H9 (cell line): Measurements from ENCODE around the gene DPAGT1. TPM values are rescaled to one million over a fixed set of nuclear protein-coding genes. Genes with fewer than 3 reads are reported as not detected.

Experiments
- DNase-seq: peaks from one replicate; pipeline ENCODE4 v3.0.0-alpha.2; 2017
- H2AFZ ChIP-seq: one replicate; pipeline ENCODE4 v1.6.1; 2013; ENCODE audit warnings: mild to moderate bottlenecking, low read length, control low read depth, moderate library complexity
- H2AK5ac ChIP-seq: 2 replicates; pipeline ENCODE4 v1.6.1; 2013; ENCODE audit warnings: low read length, control low read depth, mixed read lengths; ENCODE audit not compliant: insufficient read length
- H2BK120ac ChIP-seq: one replicate; pipeline ENCODE4 v1.6.1; 2013; ENCODE audit warnings: low read depth, mild to moderate bottlenecking, low read length, control low read depth, inconsistent platforms; ENCODE audit not compliant: poor library complexity, severe bottlenecking
- H2BK12ac ChIP-seq: 2 replicates; pipeline ENCODE4 v1.6.1; 2013; ENCODE audit warnings: low read length, control low read depth, mixed read lengths, low read depth; ENCODE audit not compliant: insufficient read length
- H2BK15ac ChIP-seq: 2 replicates; pipeline ENCODE4 v1.6.1; 2013; ENCODE audit warnings: low read depth, low read length, control low read depth
- H2BK20ac ChIP-seq: one replicate; pipeline ENCODE4 v1.6.1; 2013; ENCODE audit warnings: low read depth, mild to moderate bottlenecking, low read length, control low read depth, inconsistent platforms; ENCODE audit not compliant: poor library complexity, severe bottlenecking
- H2BK5ac ChIP-seq: 2 replicates; pipeline ENCODE4 v1.6.1; 2013; ENCODE audit warnings: low read length, control low read depth, mixed read lengths; ENCODE audit not compliant: insufficient read length
- H3K14ac ChIP-seq: 2 replicates; pipeline ENCODE4 v1.6.1; 2013; ENCODE audit warnings: low read length, control low read depth; ENCODE audit not compliant: insufficient read depth
- H3K18ac ChIP-seq: 2 replicates; pipeline ENCODE4 v1.6.1; 2013; ENCODE audit warnings: low read depth, mild to moderate bottlenecking, mixed read lengths, low read length, control low read depth; ENCODE audit not compliant: insufficient read length
- H3K23ac ChIP-seq: 2 replicates; pipeline ENCODE4 v1.6.1; 2013; ENCODE audit warnings: low read length, control low read depth, mixed read lengths, low read depth; ENCODE audit not compliant: insufficient read length
- H3K23me2 ChIP-seq: 2 replicates; pipeline ENCODE4 v1.6.1; 2013; ENCODE audit warnings: low read depth, mild to moderate bottlenecking, mixed read lengths, low read length, control low read depth; ENCODE audit not compliant: insufficient read length, poor library complexity, severe bottlenecking
- H3K27ac ChIP-seq: 2 replicates; pipeline ENCODE4 v1.5.1; 2013; ENCODE audit warnings: low read length, control low read depth, mixed read lengths, low read depth; ENCODE audit not compliant: insufficient read length
- H3K27me3 ChIP-seq: 2 replicates; pipeline ENCODE4 v1.6.1; 2013; ENCODE audit warnings: low read length, control low read depth, inconsistent platforms; ENCODE audit not compliant: insufficient read depth
- H3K4ac ChIP-seq: 2 replicates; pipeline ENCODE4 v1.6.1; 2013; ENCODE audit warnings: low read depth, mild to moderate bottlenecking, control low read depth, inconsistent platforms, low read length, moderate library complexity
- H3K4me1 ChIP-seq: 2 replicates; pipeline ENCODE4 v1.6.1; 2013; ENCODE audit warnings: low read length, control low read depth, inconsistent platforms; ENCODE audit not compliant: insufficient read depth
- H3K4me2 ChIP-seq: 2 replicates; pipeline ENCODE4 v1.6.1; 2013; ENCODE audit warnings: low read length, control low read depth, mixed read lengths; ENCODE audit not compliant: insufficient read length, insufficient read depth
- H3K56ac ChIP-seq: 2 replicates; pipeline ENCODE4 v1.6.1; 2013; ENCODE audit warnings: low read depth, mild to moderate bottlenecking, mixed read lengths, low read length, control low read depth; ENCODE audit not compliant: insufficient read length
- H3K79me1 ChIP-seq: 2 replicates; pipeline ENCODE4 v1.6.1; 2013; ENCODE audit warnings: low read depth, mild to moderate bottlenecking, moderate library complexity, low read length, control low read depth, inconsistent platforms; ENCODE audit not compliant: insufficient read depth, poor library complexity, severe bottlenecking
- H3K79me2 ChIP-seq: 2 replicates; pipeline ENCODE4 v1.6.1; 2013; ENCODE audit warnings: low read length, control low read depth, inconsistent platforms; ENCODE audit not compliant: insufficient read depth
- H3K9ac ChIP-seq: 2 replicates; pipeline ENCODE4 v1.6.1; 2013; ENCODE audit warnings: low read length, control low read depth, mixed read lengths; ENCODE audit not compliant: insufficient read length; ENCODE audit errors: extremely low read depth
- H3K9me3 ChIP-seq: one replicate; pipeline ENCODE4 v1.6.1; 2013; ENCODE audit warnings: low read depth, low read length, inconsistent platforms; ENCODE audit not compliant: control insufficient read depth
- H3T11ph ChIP-seq: one replicate; pipeline ENCODE4 v1.6.1; 2013; ENCODE audit warnings: mild to moderate bottlenecking, low read length, control low read depth, inconsistent platforms
- H4K20me1 ChIP-seq: one replicate; pipeline ENCODE4 v1.6.1; 2013; ENCODE audit not compliant: control insufficient read depth, insufficient read length, insufficient read depth
- H4K5ac ChIP-seq: 2 replicates; pipeline ENCODE4 v1.6.1; 2013; ENCODE audit warnings: low read depth, mild to moderate bottlenecking, mixed read lengths, low read length, control low read depth; ENCODE audit not compliant: insufficient read length
- H4K8ac ChIP-seq: replicated peaks from 2 replicates; pipeline ENCODE4 v1.6.1; 2013; ENCODE audit warnings: low read length, control low read depth, mixed read lengths, low read depth; ENCODE audit not compliant: insufficient read length
- H4K91ac ChIP-seq: 2 replicates; pipeline ENCODE4 v1.6.1; 2013; ENCODE audit warnings: low read depth, mild to moderate bottlenecking, moderate library complexity, mixed read lengths, low read length, control low read depth; ENCODE audit not compliant: insufficient read length
- H3K27ac Mint-ChIP-seq, 3 experiments: 2 replicates in 2 of 3; 3 replicates in 1 of 3; pipeline ENCODE4 v1.8.0; 2020 to 2021; ENCODE audit warnings: mixed read lengths in 3 of 3, mild to moderate bottlenecking in 1 of 3, moderate library complexity in 1 of 3
- H3K27me3 Mint-ChIP-seq: 2 replicates; pipeline ENCODE4 v1.8.0; 2021; ENCODE audit warnings: low read depth, mild to moderate bottlenecking, moderate library complexity, mixed read lengths
- H3K36me3 Mint-ChIP-seq, 3 experiments: 2 replicates in 2 of 3; 3 replicates in 1 of 3; pipeline ENCODE4 v1.8.0; 2020 to 2021; ENCODE audit warnings: low read depth in 3 of 3, mixed read lengths in 3 of 3; ENCODE audit not compliant: insufficient read depth in 1 of 3
- H3K4me1 Mint-ChIP-seq, 2 experiments: 2 replicates each; pipeline ENCODE4 v1.8.0; 2020; ENCODE audit warnings: mixed read lengths in 2 of 2
- H3K4me3 Mint-ChIP-seq, 2 experiments: 2 replicates in 1 of 2; 3 replicates in 1 of 2; pipeline ENCODE4 v1.8.0; 2020 to 2021; ENCODE audit warnings: mild to moderate bottlenecking in 2 of 2, mixed read lengths in 2 of 2, moderate library complexity in 1 of 2
- H3K9me3 Mint-ChIP-seq, 2 experiments: 2 replicates in 1 of 2; 3 replicates in 1 of 2; pipeline ENCODE4 v1.8.0; 2020; ENCODE audit warnings: mild to moderate bottlenecking in 2 of 2, mixed read lengths in 2 of 2, moderate library complexity in 1 of 2
- WGBS: extraction: QIAGEN DNeasy Blood & Tissue Kit; methylation state at CpG from one replicate; pipeline ENCODE4 v1.1.7; 2013; ENCODE audit warnings: missing lambda C conversion rate, low lambda C conversion rate, mixed read lengths; ENCODE audit not compliant: insufficient read length; ENCODE audit errors: extremely low coverage; 5-methylcytosine and 5-hydroxymethylcytosine counted together
- total RNA-seq: library from RNA; stranded (reverse); gene quantifications from 2 replicates; pipeline ENCODE4 v1.2.1, GENCODE V29; 2021
- TF ChIP-seq, protein P1 (sequence below): fragments of 200-600 bp; sonication (generic); conservative IDR thresholded peaks from 3 replicates; pipeline ENCODE4 v1.8.0; 2021; ENCODE audit warnings: antibody characterized with exemption, mild to moderate bottlenecking

Gene DPAGT1
- total RNA-seq, 1 experiment from 2014 or later: 43.6 TPM

DNA sequence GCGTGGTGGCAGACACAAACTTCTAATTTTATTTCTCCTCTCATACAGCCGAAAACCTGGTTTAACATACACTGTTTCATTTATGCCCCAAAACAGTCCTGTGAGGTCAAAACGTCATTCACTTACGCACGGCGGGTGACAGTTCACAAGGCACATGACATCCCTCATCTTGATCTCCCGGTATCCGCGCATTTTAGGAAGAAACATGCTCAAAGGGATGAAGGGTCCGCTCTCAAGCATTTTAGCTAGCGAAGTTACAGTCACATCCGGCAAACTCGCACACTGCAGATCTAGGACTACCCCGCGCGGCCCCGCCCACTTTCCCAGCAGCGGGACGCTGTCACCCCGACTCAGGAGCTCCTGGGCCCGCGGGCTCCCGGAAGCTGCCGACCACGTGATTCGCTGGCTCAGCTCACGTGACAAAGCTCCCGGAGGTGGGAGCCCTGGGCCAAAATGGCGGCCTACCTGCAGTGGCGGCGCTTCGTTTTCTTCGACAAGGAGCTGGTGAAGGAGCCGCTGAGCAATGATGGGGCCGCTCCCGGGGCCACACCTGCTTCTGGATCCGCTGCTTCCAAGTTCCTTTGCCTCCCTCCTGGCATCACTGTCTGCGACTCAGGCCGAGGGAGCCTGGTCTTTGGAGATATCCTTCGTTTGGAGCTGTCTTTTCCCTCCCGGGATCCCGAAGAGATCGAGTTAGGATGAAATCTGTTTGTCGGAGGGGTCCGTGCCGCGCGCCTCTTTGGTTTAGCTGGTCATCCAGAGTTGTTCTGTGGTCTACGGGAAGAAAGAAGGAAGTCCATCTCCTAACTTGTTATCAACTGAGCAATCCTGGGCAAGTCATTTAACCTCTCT, 34.1 kb downstream of the DPAGT1 start, which contains the start of gene VPS11:
TSS of gene VPS11 (plus strand) at position 448 of the 852 bp plus-strand sequence. CDS start at position 454, 6 bp downstream.
- H2BK120ac ChIP-seq: no peak within 1 kb of the TSS
- WGBS: no CpG with 5 or more reads among the region's 49 CpGs
- no peaks in the 10 kb centered on the region; the same call in 1 of the 2 replicates for H3K79me2 ChIP-seq
- no peak within 1 kb of the TSS for H3K18ac ChIP-seq
- Mint-ChIP-seq H3K9me3 (no peaks in the 10 kb centered on the region; a peak in 1 of 5 replicates), H3K27ac (peak within 1 kb of the TSS; percentile 84 to 97 (median 97)), H3K36me3 (peaks cover 7 to 24% (median 21%) of the 10 kb centered on the region in 3 experiments; a peak in 6 of 7 replicates), H3K27me3 (no peaks in the 10 kb centered on the region), H3K4me1 (peaks cover 7 to 10% of the 10 kb centered on the region in 2 experiments), H3K4me3 (peak within 1 kb of the TSS; percentile 95 to 97)
- DNase-seq: peak; percentile 97
- H3K27ac ChIP-seq: no peak within 1 kb of the TSS
- no peak within 1 kb of the TSS for H3K23ac ChIP-seq
- H2BK20ac ChIP-seq: no peak within 1 kb of the TSS
- H4K91ac ChIP-seq: no peak within 1 kb of the TSS
- no peak within 1 kb of the TSS for H3K56ac ChIP-seq
- H3K4ac ChIP-seq: no peak within 1 kb of the TSS
- H3K4me1 ChIP-seq: no peaks in the 10 kb centered on the region
- H4K20me1 ChIP-seq: no peaks in the 10 kb centered on the region
- H3K9me3 ChIP-seq: no peaks in the 10 kb centered on the region
- H2BK5ac ChIP-seq: no peak within 1 kb of the TSS
- H3K9ac ChIP-seq: peak within 1 kb of the TSS; percentile 97
- H2BK12ac ChIP-seq: no peak within 1 kb of the TSS
- no peak within 1 kb of the TSS for H3T11ph ChIP-seq
- peak within 1 kb of the TSS; percentile 83 for H3K4me2 ChIP-seq
- H3K27me3 ChIP-seq: no peaks in the 10 kb centered on the region
- H4K5ac ChIP-seq: no peak within 1 kb of the TSS
- peak within 1 kb of the TSS; percentile 54; the same call in 1 of the 2 replicates for H3K14ac ChIP-seq
- TF ChIP-seq, protein P1, sequence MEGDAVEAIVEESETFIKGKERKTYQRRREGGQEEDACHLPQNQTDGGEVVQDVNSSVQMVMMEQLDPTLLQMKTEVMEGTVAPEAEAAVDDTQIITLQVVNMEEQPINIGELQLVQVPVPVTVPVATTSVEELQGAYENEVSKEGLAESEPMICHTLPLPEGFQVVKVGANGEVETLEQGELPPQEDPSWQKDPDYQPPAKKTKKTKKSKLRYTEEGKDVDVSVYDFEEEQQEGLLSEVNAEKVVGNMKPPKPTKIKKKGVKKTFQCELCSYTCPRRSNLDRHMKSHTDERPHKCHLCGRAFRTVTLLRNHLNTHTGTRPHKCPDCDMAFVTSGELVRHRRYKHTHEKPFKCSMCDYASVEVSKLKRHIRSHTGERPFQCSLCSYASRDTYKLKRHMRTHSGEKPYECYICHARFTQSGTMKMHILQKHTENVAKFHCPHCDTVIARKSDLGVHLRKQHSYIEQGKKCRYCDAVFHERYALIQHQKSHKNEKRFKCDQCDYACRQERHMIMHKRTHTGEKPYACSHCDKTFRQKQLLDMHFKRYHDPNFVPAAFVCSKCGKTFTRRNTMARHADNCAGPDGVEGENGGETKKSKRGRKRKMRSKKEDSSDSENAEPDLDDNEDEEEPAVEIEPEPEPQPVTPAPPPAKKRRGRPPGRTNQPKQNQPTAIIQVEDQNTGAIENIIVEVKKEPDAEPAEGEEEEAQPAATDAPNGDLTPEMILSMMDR: no peak
- no peak within 1 kb of the TSS for H2BK15ac ChIP-seq
- no peak within 1 kb of the TSS for H4K8ac ChIP-seq
- H2AK5ac ChIP-seq: no peak within 1 kb of the TSS
- peaks cover 5% of the 10 kb centered on the region for H3K79me1 ChIP-seq
- H3K23me2 ChIP-seq: peaks cover 7% of the 10 kb centered on the region
- H2AFZ ChIP-seq: no peak within 1 kb of the TSS
